Measurements from ENCODE around the gene ACTR1B. TPM values are rescaled to one million over a fixed set of nuclear protein-coding genes. Genes with fewer than 3 reads are reported as not detected.
"Not testable (repeated sequence)": the region's sequence is repeated elsewhere in the genome, so short reads cannot be mapped to it uniquely, and the experiment has no call there.

ACTR1B gene
- polyA plus RNA-seq, 1 donor = 51.7 TPM

DNA sequence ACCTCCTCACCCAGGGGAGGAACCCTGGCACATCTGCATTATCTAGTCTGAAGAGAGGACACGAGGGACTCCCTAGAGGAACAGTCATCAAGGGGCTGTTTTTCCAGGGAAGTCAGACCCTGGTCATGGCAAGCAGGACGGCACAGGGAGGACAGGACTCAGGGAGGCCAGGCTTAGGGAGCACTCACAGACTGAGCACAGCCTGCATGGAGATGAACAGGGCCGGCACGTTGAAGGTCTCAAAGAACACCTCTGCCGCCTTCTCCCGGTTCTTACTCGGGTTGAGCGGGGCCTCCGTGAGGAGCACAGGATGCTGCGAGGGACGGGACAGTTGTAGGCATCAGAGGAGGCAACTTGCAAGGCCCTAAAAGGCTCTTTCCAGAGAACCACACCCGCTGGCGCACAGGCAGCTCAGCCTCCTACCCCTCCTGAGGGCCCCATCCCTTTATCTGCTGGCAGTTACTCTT lies 5.1 kb downstream of the ACTR1B start:
- DNase-seq (ENCODE audit: low read depth) = no peak

DNA sequence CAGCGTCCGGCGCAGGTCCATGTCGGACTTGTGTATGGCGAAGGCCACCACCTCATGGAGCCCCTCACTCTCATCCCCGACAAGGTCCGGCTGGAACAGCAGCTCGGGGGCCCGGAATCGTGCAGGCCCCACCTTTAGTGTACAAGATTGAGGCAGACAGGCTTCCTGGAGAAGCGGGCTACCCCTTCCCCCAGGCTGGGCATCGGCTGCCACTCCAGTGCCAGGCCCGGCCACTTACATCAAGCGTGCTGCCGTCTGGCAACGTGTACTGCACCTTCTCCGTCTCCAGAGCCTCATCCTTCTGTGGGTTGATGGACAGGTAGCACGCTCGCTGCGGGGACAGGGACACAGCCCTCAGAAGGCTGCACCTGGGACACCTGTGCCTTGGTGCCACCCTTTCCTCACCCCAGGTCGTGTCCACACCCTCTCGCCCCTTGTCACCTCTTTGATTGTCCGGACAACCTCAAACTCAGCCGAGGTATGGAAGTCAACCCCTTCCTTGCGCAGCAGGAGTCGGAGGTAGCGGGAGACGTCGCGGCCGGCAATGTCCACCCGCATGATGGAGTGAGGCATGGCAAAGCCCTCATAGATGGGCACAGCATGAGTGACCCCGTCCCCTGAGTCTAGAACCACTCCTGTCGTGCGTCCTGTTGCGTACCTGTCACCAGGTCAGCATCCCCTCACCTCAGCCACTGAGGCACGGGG lies 5.7 kb downstream of the ACTR1B start:
- DNase-seq (ENCODE audit: low read depth) = no peak

DNA sequence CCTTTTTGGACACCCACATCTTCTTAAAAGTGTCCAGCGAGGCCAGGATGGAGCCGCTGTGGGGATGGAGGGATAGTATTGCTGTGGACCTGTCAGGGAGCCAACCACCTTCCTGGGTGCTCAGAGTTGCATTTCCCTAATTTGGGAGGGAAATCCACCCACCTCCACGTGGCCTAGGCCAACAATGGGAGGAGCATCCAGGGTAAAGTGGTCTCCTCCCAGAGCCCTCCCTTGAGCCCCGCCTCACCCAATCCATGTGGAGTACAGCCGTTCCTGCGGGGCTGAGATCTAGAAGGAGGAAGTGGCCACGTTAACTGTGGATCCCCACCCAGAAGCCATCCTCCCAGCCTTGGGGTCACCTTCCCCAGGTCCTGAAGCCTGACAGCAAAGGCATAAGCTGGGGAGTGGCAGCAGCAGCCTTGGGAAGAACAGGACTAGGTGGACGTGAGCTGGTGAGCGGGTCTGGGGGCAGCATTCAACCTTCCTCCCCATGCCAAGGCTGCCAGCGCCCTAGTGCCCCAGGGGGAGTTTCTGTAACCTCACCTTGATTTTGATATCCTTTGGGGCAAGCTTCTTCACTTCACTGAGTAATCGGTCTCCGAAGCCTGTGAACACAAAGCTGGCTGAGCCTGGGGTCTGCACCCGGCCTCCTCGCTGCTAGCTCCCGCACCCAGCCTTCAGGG lies 6.8 kb downstream of the ACTR1B start:
- DNase-seq (ENCODE audit: low read depth) = no peak

DNA sequence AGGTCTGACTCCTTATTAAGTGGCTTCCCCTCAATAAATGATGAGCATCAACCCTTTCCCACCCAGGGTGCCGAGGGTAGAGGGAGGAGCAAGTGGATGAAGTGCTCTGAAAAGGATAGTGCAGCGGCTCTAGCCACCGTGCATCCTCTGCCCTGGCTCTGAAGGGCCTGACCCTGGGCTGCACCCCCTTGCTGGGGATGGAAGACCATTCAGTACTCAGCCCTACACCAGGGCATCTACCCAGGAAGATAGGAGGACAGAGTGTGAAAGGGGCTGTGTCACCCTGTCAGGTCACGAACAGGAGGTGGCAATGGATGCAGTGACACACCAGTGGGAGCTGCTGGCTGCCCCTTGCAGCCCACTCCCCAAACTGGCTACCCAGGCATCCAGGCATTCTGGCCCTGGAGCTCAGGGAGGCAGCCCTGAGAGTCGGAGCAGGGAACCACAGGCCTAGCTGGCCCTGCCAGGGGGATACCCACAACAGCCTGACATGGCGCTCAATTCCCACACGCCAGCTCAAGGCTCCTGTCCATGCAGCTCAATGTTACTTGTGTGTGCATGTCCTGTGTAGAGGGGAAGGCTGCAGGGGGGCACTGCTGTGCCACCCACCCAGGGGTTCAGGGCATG lies 7.6 kb downstream of the ACTR1B start:
- no peak for DNase-seq (ENCODE audit: low read depth)

DNA sequence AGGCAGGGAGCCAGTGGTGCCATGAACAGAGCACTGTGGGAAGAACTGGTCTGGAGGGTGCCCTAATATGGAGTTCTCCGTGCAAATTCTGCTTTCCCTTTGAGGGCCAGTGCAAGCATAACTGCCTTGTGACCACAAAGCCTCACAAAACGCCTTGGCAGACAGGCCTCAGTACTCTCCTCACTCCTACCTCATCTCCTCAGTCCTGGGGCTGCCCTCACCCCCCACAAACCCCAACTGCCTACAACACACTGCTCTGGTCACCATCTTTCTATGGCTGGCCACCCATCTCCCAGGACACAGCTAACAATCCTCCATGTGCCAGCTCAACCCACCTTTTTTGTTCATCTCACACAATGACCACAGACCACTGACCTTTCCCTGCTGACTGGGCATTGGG lies 9.1 kb downstream of the ACTR1B start:
- DNase-seq (ENCODE audit: low read depth) = no peak

DNA sequence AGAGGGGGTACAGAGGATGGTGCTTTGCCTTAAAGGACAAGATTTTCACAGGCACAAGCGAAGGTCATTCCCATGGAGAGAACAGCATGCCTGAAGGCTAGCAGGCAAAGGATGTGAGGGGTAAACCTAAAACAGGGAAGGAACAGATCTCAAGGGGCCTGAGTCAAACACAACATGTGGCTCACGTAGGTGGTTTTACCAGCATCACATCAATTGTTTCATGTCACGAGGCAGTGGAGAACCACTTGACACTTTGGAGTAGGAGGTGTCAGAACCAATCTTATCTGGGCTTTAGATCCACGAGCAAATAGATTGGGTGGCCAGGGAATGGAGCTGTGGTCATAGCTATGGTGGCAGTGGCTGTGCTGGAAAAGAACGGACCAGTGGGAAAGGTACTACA lies 9.5 kb downstream of the ACTR1B start:
- no peak for DNase-seq (ENCODE audit: low read depth)

DNA sequence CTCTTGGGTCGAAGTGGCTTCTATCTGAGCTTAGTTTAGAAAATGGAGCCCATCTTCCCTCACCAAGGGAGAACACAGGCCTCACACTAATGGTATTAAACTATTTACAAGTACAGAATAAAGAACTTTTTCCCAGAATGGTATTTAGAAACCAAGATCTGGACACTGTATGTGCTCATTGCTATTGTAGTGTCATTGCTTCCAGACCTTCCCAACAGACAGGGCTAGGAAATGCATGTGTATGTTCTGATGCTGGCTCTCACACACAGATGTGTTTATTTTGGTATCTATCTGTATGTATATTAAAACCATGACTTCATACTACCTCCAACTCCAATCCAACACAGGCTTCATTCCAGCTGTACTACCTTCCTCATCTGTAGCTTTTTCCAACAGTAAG lies 10.0 kb downstream of the ACTR1B start:
- DNase-seq (ENCODE audit: low read depth) = no peak

DNA sequence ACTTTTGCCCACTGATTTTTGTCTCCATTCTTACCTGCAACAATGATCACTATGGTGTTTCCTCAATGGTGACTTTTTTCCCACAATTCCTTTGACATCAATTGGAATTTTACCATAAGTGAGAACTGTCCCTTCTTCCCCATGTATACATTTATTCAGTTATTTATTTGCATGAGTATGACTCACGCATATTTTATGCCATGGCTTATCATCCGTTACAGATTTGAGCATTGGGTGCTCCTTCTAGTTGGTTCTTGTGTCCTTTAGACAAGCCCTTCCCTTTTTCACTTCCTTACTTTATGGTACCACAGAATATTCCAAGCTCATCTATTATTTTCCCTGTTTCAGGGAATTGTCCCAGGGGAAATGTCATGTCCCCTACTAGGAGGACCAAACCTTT lies 10.4 kb downstream of the ACTR1B start:
- no peak for DNase-seq (ENCODE audit: low read depth)

DNA sequence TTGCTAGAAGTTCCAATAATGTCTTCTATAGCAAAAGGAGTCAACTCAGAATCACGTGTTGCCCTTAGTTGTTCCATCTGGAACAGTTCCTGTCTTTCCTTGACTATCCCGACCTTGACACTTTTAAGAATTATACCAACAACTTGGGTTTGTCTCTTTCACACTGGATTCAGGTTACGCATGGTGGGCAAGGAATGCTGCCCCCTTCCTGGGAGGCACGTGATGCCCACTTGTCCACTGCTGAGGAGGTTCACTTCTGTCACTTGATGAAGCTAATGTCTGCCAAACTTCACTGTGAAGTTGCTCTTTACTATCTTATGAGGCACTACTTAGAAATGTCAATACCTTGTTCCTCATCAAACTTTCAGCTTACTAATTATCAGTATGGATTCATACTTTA lies 12.7 kb downstream of the ACTR1B start:
- DNase-seq (ENCODE audit: low read depth) = no peak

DNA sequence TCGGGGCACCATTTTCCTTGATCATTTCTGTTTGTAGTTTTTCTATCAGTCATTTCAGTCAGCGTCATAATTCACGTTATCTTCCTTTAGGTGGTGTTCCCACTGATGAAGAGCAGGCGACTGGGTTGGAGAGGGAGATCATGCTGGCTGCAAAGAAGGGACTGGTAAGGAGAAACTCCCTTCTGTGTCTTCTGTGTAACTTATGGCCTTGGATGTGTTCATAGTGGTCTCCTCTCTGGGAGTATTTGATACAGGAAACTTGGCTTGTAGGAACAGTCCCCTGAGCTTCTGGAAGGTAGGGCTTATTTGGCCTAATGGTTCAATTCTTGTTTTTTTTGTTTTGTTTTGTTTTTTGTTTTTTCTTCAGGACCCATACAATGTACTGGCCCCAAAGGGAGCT lies 16.9 kb downstream of the ACTR1B start:
- no peak for DNase-seq (ENCODE audit: low read depth)

DNA sequence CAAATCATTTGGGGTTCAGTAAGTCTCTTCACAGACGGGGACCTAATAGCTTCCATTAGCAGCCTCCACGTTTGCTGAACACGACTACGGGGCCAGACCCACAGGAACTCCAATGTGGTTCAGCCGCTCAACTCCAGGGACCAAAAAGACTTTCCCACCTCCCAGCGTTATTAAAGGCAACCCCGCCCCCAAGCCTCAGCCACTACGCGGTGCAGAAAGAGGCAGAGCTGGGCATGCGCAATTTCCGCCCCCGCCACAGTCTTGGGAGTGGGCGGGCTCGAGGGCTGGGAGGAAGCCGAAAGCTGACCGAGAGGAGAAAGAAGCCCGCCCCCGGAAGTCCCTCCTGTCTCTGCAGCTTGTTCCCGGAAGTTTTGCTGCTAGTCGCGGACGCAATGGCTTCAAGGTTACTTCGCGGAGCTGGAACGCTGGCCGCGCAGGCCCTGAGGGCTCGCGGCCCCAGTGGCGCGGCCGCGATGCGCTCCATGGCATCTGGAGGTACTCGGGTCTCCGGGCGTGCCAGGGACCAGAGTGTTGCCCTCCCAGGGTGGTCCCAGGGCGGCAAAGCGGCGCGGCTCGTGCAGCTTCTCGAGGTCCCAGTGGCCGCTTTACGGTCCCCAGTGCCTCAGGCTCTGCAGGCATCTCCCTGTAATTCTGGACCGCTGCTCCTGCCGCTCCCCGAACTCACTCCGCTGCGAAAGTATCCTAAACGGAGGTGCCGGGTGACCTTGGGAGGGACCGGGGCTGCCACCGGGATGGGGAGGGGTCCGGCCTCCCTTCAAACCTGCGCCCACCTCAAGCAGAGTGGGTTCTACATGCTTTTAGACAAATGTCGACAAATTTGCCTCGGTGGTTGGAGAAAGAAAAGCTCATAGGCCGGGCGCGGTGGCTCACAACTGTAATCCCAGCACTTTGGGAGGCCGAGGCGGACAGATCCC lies 17.9 kb downstream of the ACTR1B start, which contains the start of gene COX5B:
COX5B (plus strand) TSS at position 368 of the 935 bp plus-strand sequence; CDS start at position 393, 25 bp downstream.
- peak; percentile 93 for DNase-seq (ENCODE audit: low read depth)

DNA sequence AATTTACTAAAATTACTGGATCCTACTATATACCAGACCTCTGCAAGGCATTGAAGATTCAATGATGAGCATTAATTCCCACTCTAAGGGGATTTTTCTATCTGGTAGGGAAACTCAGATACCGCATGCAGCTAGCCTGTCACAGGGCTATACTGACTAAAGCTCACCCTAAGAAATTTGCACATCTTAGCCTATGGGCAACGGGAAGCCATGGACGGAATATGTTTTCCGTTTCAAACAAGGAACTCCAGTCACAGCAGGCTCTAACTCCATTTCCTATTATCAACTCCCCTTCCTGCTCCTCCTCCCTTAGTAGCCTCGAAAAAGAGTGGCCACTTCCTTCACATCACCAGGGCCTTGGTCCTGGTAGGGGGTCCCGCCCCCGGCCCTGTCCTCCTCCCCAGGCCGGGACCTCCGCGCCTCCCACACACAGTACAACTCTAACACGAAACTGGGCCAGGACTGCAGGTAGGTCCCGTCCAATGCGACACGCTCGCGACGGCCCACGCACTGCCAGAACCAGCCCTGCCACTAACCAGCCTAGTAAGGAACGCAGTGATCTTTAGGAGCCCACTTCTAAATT lies 18.6 kb downstream of the ACTR1B start:
- no peak for DNase-seq (ENCODE audit: low read depth)

DNA sequence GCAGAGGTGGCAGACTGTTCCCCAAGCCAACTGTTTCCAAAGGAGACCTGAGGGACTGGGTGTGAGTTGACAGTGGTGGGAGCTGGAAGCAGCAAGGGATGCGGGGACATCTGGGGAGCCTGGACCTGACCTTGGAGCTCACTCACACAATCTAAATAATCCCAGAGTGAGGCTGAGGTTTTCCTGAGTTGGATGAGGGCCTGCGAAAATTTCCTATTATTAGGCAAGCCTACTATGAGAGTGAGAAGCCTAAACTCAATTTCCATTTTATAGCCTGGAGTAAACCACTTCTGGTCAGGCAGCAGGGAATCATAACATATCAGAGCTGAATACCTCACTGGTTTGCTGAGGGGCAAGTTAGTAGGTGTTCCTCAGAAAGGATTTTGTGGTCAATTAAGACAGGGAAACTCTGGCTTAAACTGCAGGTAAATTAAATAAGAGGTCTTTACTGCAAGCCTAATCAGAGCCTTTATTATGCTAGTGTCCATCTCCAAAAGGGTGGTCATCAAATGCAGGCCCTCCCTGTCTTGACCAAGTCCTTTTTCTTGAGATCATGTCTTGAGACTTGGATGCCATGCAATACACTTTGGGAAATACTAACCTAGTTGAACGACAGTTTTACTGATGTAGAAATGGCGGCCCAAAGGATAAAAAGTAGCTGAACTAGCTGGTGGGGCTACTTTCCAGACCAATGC lies 19.7 kb downstream of the ACTR1B start:
- DNase-seq (ENCODE audit: low read depth) = no peak

DNA sequence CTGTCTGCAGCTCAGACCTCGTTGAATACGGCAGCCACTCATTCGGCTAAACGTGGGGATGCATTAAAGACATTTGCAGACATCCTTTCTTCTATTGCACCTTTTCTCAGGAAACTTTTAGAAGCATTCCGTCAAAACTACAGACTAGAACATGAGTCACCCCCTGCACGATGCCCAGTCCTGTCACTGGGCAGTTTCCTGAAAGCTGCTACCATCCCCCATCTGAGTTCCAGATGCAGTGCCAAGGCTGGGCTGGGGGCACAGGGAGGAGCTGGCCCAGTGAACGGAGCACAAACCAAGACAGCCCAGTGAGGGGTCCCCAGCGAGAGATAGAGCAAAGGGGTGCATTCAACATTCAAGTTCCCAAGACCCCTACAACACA lies 37.8 kb downstream of the ACTR1B start:
- not testable (repeated sequence) for DNase-seq (ENCODE audit: low read depth)

DNA sequence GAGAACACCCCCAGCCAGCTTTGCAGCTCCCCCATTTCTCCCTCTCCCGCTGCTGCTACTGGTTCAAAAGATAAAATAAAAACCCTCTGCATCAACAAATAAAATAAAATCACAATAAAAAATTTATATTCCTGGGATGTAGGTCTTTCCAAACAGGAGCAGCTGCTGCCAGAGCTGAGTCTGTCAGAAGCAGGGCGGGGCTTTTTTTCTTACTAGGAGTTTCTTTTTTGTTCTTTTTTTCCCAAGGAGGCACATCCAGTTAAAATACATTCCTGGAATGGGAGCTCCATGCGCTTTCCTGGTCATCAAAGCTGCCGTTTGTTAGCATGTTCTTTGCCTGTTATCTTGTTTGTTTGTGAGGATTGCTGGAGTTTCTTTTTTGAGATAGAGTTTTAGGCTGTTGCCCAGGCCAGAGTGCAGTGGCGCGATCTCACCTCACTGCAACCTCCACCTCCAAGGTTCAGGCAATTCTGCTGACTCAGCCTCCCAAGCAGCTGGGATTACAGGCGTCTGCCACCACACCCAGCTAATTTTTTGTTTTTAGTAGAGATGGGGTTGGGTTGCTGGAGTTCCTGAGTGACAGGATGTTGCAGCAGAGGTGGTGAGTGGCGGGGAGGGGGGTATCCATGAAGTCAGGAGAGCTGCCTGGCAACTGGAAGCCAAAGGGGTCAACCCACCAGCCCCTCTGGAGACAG lies 38.3 kb downstream of the ACTR1B start:
- not testable (repeated sequence) for DNase-seq (ENCODE audit: low read depth)

DNA sequence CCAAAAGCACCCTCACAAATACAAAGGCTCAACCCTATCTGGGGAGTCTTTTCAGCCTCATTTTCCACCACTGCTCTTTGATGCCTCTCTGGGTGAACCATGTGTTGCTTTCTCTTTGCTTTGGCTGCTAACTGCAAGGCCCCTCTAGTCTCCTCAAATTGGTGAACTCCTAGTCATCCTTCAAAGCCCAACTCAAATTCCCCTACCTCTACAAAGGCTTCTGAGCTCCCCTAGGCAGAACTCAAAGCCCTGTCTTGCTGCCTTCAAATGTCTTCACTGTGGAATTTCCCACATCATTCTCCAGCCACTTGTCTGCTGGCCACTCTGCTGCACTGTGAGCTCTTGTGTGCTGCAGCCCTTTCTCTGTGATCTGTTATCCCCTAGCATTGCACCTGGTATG lies 40.9 kb downstream of the ACTR1B start:
- not testable (repeated sequence) for DNase-seq (ENCODE audit: low read depth)

DNA sequence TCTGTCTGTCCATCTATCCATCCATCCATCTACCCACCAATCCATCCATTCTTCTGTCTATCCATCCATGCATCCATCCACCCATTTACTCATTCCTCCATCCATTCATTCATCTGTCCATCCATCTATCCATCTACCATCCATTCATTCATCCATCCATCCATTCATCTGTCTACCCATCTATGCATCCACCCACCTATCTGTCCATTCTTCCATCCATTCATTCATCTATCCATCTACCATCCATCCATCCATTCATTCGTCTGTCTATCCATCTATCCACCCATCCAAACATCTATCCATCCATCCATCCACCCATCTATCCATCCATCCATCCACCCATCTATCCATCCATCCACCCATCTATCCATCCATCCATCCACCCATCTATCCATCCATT lies 43.4 kb downstream of the ACTR1B start:
- not testable (repeated sequence) for DNase-seq (ENCODE audit: low read depth)

DNA sequence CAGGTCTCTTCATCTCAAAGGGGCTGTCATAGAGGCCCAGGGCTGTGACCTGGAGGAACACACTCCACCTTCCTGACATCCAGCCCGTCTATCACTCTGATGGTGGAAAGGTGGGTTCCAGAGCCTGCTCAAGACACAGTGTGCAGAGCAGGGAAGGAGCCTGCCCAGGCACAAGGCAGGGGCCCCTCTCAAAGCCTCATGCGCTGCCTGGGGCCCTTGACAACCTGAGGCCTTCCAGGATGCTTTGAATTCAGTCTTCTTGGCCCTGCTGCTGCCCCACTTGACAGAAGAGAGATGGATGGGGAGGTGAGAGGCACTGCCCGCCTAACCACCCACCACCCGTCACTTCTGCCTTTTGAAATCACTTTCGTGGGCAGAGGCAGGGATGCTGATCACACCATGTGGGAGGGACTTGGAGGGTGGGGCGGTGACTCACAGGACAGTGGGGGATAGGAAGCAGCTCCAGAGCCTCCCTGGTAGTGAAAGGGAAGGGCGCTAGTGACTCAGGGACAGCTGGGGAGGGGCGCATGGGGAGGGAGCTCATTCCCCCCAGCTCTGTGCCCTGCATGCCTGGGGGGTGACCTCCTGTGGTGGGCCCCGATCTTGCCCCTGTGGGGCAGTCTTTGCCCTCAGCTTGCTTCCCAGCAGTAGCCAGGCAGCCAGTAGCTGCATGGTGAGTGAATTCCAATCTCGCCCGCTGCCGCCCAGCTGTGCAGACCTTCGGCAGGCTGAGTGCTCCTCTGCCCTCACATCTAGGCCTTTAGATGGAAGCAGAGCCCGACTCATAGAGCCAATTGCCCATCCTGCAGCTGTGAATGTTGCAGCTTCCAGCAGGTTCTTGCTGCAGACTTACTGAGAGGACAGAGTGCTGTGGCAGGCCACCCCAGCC lies 44.7 kb downstream of the ACTR1B start:
- not testable (repeated sequence) for DNase-seq (ENCODE audit: low read depth)

DNA sequence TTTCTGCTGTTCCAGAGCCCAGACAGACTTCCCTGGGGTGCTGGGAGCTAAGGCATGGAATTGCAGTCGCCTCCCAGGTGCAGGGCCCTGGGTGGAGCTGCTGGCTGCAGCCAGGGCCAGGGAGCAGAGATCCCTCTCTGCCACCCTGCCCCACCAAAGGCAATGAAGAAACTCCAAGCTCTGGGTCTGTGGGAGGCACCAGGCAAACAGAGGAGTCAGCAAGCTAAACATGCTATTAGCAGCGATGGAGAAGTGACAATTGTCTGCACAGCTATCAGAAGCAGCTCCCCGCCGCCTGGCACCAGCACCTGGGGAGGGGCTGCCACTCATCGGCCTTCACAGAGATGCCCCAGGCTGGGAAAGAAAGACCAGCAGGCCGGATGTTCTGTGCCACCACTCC lies 45.9 kb downstream of the ACTR1B start:
- DNase-seq (ENCODE audit: low read depth) = no peak
